Hepatocyte (in vitro differentiated cells): ENCODE results near the gene PABPN1L. TPM values are rescaled to one million over a fixed set of nuclear protein-coding genes. Genes with fewer than 3 reads are reported as not detected.

Source experiments
- DNase-seq: peaks from one replicate; pipeline ENCODE4 v3.0.0-alpha.2; 2016; ENCODE audit warnings: low spot score
- H2AFZ ChIP-seq: fragments of 200-600 bp; sonication (generic); 2 replicates; pipeline ENCODE4 v1.6.0; 2016; ENCODE audit warnings: antibody characterized with exemption, mild to moderate bottlenecking
- H3K27ac ChIP-seq: fragments of 200-600 bp; sonication (generic); 2 replicates; pipeline ENCODE4 v1.5.1; 2016; ENCODE audit warnings: mild to moderate bottlenecking
- H3K27me3 ChIP-seq: fragments of 200-600 bp; sonication (generic); 2 replicates; pipeline ENCODE4 v1.6.1; 2016
- H3K36me3 ChIP-seq: fragments of 200-600 bp; sonication (generic); replicated peaks from 2 replicates; pipeline ENCODE4 v1.5.1; 2016; ENCODE audit warnings: low read depth; ENCODE audit not compliant: insufficient read depth
- H3K4me1 ChIP-seq: fragments of 200-600 bp; sonication (generic); 2 replicates; pipeline ENCODE4 v1.5.1; 2016; ENCODE audit warnings: mild to moderate bottlenecking, moderate library complexity; ENCODE audit not compliant: insufficient read depth
- H3K4me2 ChIP-seq: fragments of 200-600 bp; sonication (generic); 2 replicates; pipeline ENCODE4 v1.6.0; 2016
- H3K4me3 ChIP-seq: fragments of 200-600 bp; sonication (generic); 2 replicates; pipeline ENCODE4 v1.5.1; 2016; ENCODE audit warnings: mild to moderate bottlenecking
- H3K79me2 ChIP-seq: fragments of 200-600 bp; sonication (generic); 2 replicates; pipeline ENCODE4 v1.6.0; 2017; ENCODE audit warnings: mild to moderate bottlenecking
- H3K9me2 ChIP-seq: fragments of 200-600 bp; sonication (generic); replicated peaks from 2 replicates; pipeline ENCODE4 v1.6.0; 2017; ENCODE audit warnings: mild to moderate bottlenecking; ENCODE audit not compliant: insufficient read depth
- H3K9me3 ChIP-seq: fragments of 200-600 bp; sonication (generic); 2 replicates; pipeline ENCODE4 v1.5.1; 2016; ENCODE audit warnings: low read depth, mild to moderate bottlenecking
- H4K20me1 ChIP-seq: fragments of 200-600 bp; sonication (generic); 2 replicates; pipeline ENCODE4 v1.6.0; 2016; ENCODE audit warnings: mild to moderate bottlenecking; ENCODE audit not compliant: insufficient read depth, poor library complexity, severe bottlenecking
- CTCF ChIP-seq: fragments of 200-600 bp; sonication (generic); IDR thresholded peaks from 2 replicates; pipeline ENCODE4 v1.5.1; 2016; ENCODE audit warnings: antibody characterized with exemption, mild to moderate bottlenecking; ENCODE audit not compliant: poor library complexity
- EZH2 ChIP-seq: fragments of 200-600 bp; sonication (generic); IDR thresholded peaks from 2 replicates; pipeline ENCODE4 v1.6.1; 2016; ENCODE audit warnings: antibody characterized with exemption, mild to moderate bottlenecking, borderline replicate concordance
- EZH2phosphoT487 ChIP-seq: fragments of 200-600 bp; sonication (generic); IDR thresholded peaks from one replicate; pipeline ENCODE4 v1.6.1; 2018; ENCODE audit warnings: antibody characterized with exemption, mild to moderate bottlenecking, low read depth, moderate library complexity; ENCODE audit not compliant: unreplicated experiment, severe bottlenecking
- WGBS: methylation state at CpG from one replicate; pipeline ENCODE4 v1.1.6; 2016; ENCODE audit warnings: low lambda C conversion rate; ENCODE audit errors: missing lambda C conversion rate; 5-methylcytosine and 5-hydroxymethylcytosine counted together
- polyA plus RNA-seq: library from polyadenylated mRNA; unstranded; fragments of >200 nt; fragmentation: Nextera tagmentation; extraction: Ambion mirVana; gene quantifications from 2 replicates; pipeline ENCODE4 v1.2.1, GENCODE V29; 2016
- total RNA-seq: library from RNA; depleted of rRNA; stranded (reverse); fragments of >200 nt; gene quantifications from 2 replicates; pipeline ENCODE4 v1.2.3, GENCODE V29; 2014

The PABPN1L gene
- total and polyA plus RNA-seq, 2 experiments from 2014 or later = not detected

GRCh38 chr16:88842308-88842756, 24.1 kb downstream of the PABPN1L start:
- Histone ChIP-seq H4K20me1 (no peaks in the 10 kb centered on the region), H3K4me3 (no peak overlapping the region), H3K9me2 (no peaks in the 10 kb centered on the region), H2AFZ (no peak overlapping the region), H3K27me3 (no peaks in the 10 kb centered on the region), H3K9me3 (no peaks in the 10 kb centered on the region), H3K4me2 (no peak overlapping the region), H3K4me1 (no peaks in the 10 kb centered on the region), H3K36me3 (no peaks in the 10 kb centered on the region), H3K27ac (no peak overlapping the region), H3K79me2 (no peaks in the 10 kb centered on the region)
- 94% methylated on average over 15 of the region's 15 CpGs for WGBS
- TF ChIP-seq EZH2phosphoT487 (no peak), CTCF (no peak), EZH2 (no peak)
- DNase-seq = no peak

- TF ChIP-seq CTCF = no peak
- TF ChIP-seq EZH2 = no peak
- no peak for TF ChIP-seq EZH2phosphoT487
- H3K9me3 ChIP-seq = no peaks in the 10 kb centered on the region
- no peaks in the 10 kb centered on the region for H3K27me3 ChIP-seq
- 97% methylated on average over 39 of the region's 40 CpGs for WGBS
- no peaks in the 10 kb centered on the region for H3K9me2 ChIP-seq
- no peaks in the 10 kb centered on the region for H3K4me1 ChIP-seq
- H3K4me2 ChIP-seq = no peak overlapping the region
- H3K4me3 ChIP-seq = no peak overlapping the region
- H2AFZ ChIP-seq = no peak overlapping the region
- no peaks in the 10 kb centered on the region for H4K20me1 ChIP-seq
- H3K27ac ChIP-seq = no peak overlapping the region
- DNase-seq = no peak
- H3K36me3 ChIP-seq = no peaks in the 10 kb centered on the region
- H3K79me2 ChIP-seq = no peaks in the 10 kb centered on the region
Measured at GRCh38 chr16:88841521-88842307, 24.7 kb downstream of the PABPN1L start.

GRCh38 chr16:88840600-88841215, 25.8 kb downstream of the PABPN1L start:
- TF ChIP-seq EZH2phosphoT487 (no peak), EZH2 (no peak), CTCF (no peak)
- H3K9me2 ChIP-seq = no peaks in the 10 kb centered on the region
- H2AFZ ChIP-seq = no peak overlapping the region
- DNase-seq = no peak
- H3K27ac ChIP-seq = no peak overlapping the region
- H3K4me1 ChIP-seq = no peaks in the 10 kb centered on the region
- H3K36me3 ChIP-seq = no peaks in the 10 kb centered on the region
- no peak overlapping the region for H3K4me3 ChIP-seq
- no peaks in the 10 kb centered on the region for H3K79me2 ChIP-seq
- no peaks in the 10 kb centered on the region for H4K20me1 ChIP-seq
- no peaks in the 10 kb centered on the region for H3K27me3 ChIP-seq
- H3K9me3 ChIP-seq = no peaks in the 10 kb centered on the region
- H3K4me2 ChIP-seq = no peak overlapping the region
- 96% methylated on average over 26 of the region's 30 CpGs for WGBS
